ENCODE data around the gene KIRREL3. TPM values are rescaled to one million over a fixed set of nuclear protein-coding genes. Genes with fewer than 3 reads are reported as not detected.

The KIRREL3 gene
- total and polyA plus RNA-seq, 2 of the 8 experiments (the other 6 are each of a cell fraction or from before 2014, with no cell fraction given) = 0.29 to 0.32 TPM

DNA sequence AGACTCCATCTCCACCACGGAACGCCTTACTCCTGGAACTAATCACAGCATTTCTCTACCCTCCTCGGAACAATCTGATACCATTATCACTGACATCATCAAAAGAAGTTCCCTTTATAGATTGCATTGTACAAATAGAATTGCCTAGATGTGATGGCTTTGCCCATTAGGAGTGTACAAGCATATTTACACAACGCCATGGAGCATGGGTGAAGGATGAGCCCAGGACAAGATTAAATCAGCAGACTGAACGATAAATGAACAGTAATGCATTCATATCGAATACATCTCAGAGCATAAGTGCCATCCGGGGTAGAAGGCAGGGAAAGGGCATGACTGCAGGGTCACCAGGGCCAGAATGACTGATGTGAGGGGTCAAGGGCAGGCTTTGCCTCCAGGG, 57.3 kb downstream of the KIRREL3 start (continued):
- TF ChIP-seq, protein P1, sequence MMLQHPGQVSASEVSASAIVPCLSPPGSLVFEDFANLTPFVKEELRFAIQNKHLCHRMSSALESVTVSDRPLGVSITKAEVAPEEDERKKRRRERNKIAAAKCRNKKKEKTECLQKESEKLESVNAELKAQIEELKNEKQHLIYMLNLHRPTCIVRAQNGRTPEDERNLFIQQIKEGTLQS (IDR thresholded peaks at IDR 0.05; ENCODE audit: insufficient read depth, low read depth, low read length) = no peak
- TF ChIP-seq ATF2 (IDR thresholded peaks at IDR 0.05; ENCODE audit: low read length) = no peak
- no peak for TF ChIP-seq SAP30 (IDR thresholded peaks at IDR 0.05; ENCODE audit: insufficient read depth, insufficient replicate concordance, low read length)
- no peak for TF ChIP-seq CEBPB (IDR thresholded peaks at IDR 0.05; ENCODE audit: low read depth, low read length)
- TF ChIP-seq SP4 (IDR thresholded peaks at IDR 0.05; ENCODE audit: low read length) = no peak
- no peak for TF ChIP-seq SIX5 (IDR thresholded peaks at IDR 0.05; ENCODE audit: low read depth, low read length)

Data from H1 (cell line).